Esophagus muscularis mucosa (tissue), 4 donors: ENCODE results near the gene UQCRHL.

Experiments
- EP300 ChIP-seq: sonication (generic); formaldehyde crosslinking; IDR thresholded peaks from one replicate; pipeline ENCODE4 v1.6.1; 2017; ENCODE audit warnings: antibody characterized with exemption
- POLR2A ChIP-seq: fragments of 450-650 bp; IDR thresholded peaks from one replicate; pipeline ENCODE4 v1.6.1; 2017; ENCODE audit warnings: antibody characterized with exemption, moderate library complexity, mild to moderate bottlenecking, low read depth
- TF ChIP-seq, protein P1 (sequence below), 3 experiments: fragments of 200-600 bp in 2 of 3; fragments of 450-650 bp in 1 of 3; sonication (generic) in 2 of 3; IDR thresholded peaks; one replicate each; pipeline ENCODE4 v1.5.1; 2017 to 2019; ENCODE audit warnings: antibody characterized with exemption in 3 of 3, mild to moderate bottlenecking in 2 of 3, moderate library complexity in 1 of 3

DNA sequence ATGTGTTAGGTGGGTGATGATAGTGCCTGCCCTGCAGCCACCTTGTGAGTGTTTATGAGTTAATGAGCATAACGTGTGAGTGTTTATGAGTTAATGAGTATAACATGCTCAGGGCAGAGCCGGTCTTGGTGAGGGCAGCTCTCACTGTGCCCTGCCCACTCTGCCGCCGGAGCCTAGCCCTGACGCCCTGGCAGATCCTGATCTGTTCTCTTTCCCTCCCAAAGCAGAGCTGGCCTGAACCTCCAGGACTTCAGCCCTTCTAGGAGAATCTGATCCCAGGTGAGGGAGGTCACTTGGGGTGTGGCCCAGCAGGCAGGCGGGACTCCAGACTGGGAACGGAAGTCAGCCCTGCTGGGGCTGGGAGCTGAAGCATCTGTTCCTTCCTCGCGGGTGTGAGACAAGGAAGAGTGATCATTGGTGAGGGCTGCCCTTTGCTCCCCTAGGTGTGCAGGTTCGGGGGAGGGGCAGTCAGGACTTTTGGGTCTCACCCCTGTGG lies 43.1 kb downstream of the UQCRHL start:
- TF ChIP-seq EP300 = no peak
- TF ChIP-seq, protein P1, sequence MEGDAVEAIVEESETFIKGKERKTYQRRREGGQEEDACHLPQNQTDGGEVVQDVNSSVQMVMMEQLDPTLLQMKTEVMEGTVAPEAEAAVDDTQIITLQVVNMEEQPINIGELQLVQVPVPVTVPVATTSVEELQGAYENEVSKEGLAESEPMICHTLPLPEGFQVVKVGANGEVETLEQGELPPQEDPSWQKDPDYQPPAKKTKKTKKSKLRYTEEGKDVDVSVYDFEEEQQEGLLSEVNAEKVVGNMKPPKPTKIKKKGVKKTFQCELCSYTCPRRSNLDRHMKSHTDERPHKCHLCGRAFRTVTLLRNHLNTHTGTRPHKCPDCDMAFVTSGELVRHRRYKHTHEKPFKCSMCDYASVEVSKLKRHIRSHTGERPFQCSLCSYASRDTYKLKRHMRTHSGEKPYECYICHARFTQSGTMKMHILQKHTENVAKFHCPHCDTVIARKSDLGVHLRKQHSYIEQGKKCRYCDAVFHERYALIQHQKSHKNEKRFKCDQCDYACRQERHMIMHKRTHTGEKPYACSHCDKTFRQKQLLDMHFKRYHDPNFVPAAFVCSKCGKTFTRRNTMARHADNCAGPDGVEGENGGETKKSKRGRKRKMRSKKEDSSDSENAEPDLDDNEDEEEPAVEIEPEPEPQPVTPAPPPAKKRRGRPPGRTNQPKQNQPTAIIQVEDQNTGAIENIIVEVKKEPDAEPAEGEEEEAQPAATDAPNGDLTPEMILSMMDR (IDR thresholded peaks at IDR 0.05) = no peak
- TF ChIP-seq POLR2A = no peak
